Hepatocyte (in vitro differentiated cells): ENCODE results near the gene RPS6KA2.

Source experiments
- EZH2 ChIP-seq: fragments of 200-600 bp; sonication (generic); IDR thresholded peaks from 2 replicates; pipeline ENCODE4 v1.6.1; 2016; ENCODE audit warnings: antibody characterized with exemption, mild to moderate bottlenecking, borderline replicate concordance
- EZH2phosphoT487 ChIP-seq: fragments of 200-600 bp; sonication (generic); IDR thresholded peaks from one replicate; pipeline ENCODE4 v1.6.1; 2018; ENCODE audit warnings: antibody characterized with exemption, mild to moderate bottlenecking, low read depth, moderate library complexity; ENCODE audit not compliant: unreplicated experiment, severe bottlenecking
- TF ChIP-seq, protein P1 (sequence below): fragments of 200-600 bp; sonication (generic); IDR thresholded peaks from 2 replicates; pipeline ENCODE4 v1.5.1; 2016; ENCODE audit warnings: antibody characterized with exemption, mild to moderate bottlenecking; ENCODE audit not compliant: poor library complexity

GRCh38 chr6:166584853-166585429 lies 42.1 kb downstream of the RPS6KA2 start:
- TF ChIP-seq, protein P1, sequence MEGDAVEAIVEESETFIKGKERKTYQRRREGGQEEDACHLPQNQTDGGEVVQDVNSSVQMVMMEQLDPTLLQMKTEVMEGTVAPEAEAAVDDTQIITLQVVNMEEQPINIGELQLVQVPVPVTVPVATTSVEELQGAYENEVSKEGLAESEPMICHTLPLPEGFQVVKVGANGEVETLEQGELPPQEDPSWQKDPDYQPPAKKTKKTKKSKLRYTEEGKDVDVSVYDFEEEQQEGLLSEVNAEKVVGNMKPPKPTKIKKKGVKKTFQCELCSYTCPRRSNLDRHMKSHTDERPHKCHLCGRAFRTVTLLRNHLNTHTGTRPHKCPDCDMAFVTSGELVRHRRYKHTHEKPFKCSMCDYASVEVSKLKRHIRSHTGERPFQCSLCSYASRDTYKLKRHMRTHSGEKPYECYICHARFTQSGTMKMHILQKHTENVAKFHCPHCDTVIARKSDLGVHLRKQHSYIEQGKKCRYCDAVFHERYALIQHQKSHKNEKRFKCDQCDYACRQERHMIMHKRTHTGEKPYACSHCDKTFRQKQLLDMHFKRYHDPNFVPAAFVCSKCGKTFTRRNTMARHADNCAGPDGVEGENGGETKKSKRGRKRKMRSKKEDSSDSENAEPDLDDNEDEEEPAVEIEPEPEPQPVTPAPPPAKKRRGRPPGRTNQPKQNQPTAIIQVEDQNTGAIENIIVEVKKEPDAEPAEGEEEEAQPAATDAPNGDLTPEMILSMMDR, result no peak
- TF ChIP-seq EZH2phosphoT487, result no peak
- no peak for TF ChIP-seq EZH2
